A549 treated with ZK216348 at 1 μM for 4 hours (cell line): ENCODE data around the gene TSPO. TPM values are rescaled to one million over a fixed set of nuclear protein-coding genes. Genes with fewer than 3 reads are reported as not detected.

Experiments
- total RNA-seq: library from RNA; stranded (reverse); fragments of 200-300 nt; extraction: Qiagen RNA extraction; gene quantifications from 5 replicates; pipeline ENCODE4 v1.2.3, GENCODE V29; 2022; ENCODE audit warnings: low read depth

The TSPO gene
- 102 to 238 TPM (median 194 TPM) in 5 replicates for total RNA-seq

GRCh38 chr22:43151251-43152002 is at the start of gene TSPO:
Gene TSPO (plus strand): TSS chr22:43151559. CDS start chr22:43159239, 7,680 bp downstream.

GRCh38 chr22:43110444-43110926 is 40.9 kb upstream of the TSPO start, which contains the start of gene BIK:
Gene BIK (plus strand): TSS chr22:43110750. CDS start chr22:43124023, 13,273 bp downstream.

GRCh38 chr22:43142880-43143562 is 8.3 kb upstream of the TSPO start, which contains the start of gene MCAT:
Gene MCAT (minus strand): TSS chr22:43143398. CDS start chr22:43143348, 50 bp downstream.

GRCh38 chr22:43186272-43187170 is 35.2 kb downstream of the TSPO start, which contains the start of gene TTLL12:
Gene TTLL12 (minus strand): TSS chr22:43187134. CDS start chr22:43187069, 65 bp downstream.

Other genes with a start within 250 kb of the TSPO start
- gene PACSIN2, start 136.4 kb upstream of the TSPO start, total RNA-seq = 103 to 138 TPM (median 131 TPM) in 5 replicates
- 2.0 to 2.9 TPM (median 2.4 TPM) in 5 replicates for gene TTLL1, start 62.2 kb upstream of the TSPO start, total RNA-seq
- 0.81 to 2.1 TPM (median 1.2 TPM) in 5 replicates for gene BIK, start 40.8 kb upstream of the TSPO start, total RNA-seq
- 14.2 to 26.4 TPM (median 26.1 TPM) in 5 replicates for gene MCAT, start 8.2 kb upstream of the TSPO start, total RNA-seq
- gene TTLL12, start 35.6 kb downstream of the TSPO start, total RNA-seq = 14.5 to 24.2 TPM (median 23.5 TPM) in 5 replicates
- 0.09 to 0.26 TPM (median 0.15 TPM) in 5 replicates for gene SCUBE1, start 191.8 kb downstream of the TSPO start, total RNA-seq